WI38 (cell line): ENCODE data around the gene PTPN4.

ENCODE experiments used
- H3K4me3 ChIP-seq: 2 replicates; pipeline ENCODE4 v1.5.1; 2011; ENCODE audit warnings: low read depth, mild to moderate bottlenecking, control low read depth, low read length
- TF ChIP-seq, protein P1 (sequence below): IDR thresholded peaks from 2 replicates; pipeline ENCODE4 v1.5.1; 2012; ENCODE audit warnings: low read depth, mild to moderate bottlenecking, control low read depth, low read length

The PTPN4 gene

DNA sequence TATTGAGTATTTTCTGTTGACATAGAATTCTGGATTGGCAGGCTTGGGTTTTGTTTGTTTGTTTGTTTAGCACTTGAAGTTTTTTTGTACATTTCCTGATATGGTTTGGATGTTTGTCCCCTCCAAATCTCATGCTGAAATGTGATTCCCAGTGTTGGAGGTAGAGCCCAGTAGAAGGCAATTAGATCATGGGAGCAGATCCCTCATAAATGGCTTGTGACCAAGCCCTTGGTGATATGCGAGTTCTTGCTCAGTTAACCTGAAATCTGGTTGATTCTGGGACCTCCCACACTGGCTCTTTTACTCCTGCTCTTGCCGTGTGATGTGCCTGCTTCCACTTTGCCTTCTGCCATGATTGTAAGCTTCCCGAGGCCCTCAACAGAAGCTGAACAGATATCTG, 98.0 kb downstream of the PTPN4 start:
- TF ChIP-seq, protein P1, sequence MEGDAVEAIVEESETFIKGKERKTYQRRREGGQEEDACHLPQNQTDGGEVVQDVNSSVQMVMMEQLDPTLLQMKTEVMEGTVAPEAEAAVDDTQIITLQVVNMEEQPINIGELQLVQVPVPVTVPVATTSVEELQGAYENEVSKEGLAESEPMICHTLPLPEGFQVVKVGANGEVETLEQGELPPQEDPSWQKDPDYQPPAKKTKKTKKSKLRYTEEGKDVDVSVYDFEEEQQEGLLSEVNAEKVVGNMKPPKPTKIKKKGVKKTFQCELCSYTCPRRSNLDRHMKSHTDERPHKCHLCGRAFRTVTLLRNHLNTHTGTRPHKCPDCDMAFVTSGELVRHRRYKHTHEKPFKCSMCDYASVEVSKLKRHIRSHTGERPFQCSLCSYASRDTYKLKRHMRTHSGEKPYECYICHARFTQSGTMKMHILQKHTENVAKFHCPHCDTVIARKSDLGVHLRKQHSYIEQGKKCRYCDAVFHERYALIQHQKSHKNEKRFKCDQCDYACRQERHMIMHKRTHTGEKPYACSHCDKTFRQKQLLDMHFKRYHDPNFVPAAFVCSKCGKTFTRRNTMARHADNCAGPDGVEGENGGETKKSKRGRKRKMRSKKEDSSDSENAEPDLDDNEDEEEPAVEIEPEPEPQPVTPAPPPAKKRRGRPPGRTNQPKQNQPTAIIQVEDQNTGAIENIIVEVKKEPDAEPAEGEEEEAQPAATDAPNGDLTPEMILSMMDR: no peak
- H3K4me3 ChIP-seq: no peak overlapping the region

DNA sequence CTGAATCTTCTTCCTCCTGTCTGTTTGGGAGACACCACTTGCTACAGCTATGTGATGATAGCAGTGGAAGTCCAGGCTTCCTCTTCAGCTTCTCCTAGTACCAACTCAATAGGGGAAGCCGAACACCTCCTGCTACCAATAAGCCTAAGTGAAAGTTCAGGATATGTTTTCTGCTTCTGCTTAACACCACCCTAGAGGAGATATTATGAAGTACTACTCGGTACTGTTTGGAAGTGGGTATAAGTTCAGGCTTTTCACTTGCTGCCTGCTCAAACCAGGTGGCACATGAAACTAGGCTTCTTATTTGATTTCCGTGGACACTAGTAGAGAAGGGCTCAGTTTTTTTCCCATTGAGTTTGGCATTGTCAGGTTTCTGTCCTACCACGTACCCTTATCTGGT, 99.8 kb downstream of the PTPN4 start:
- TF ChIP-seq, protein P1: no peak
- no peak overlapping the region for H3K4me3 ChIP-seq

DNA sequence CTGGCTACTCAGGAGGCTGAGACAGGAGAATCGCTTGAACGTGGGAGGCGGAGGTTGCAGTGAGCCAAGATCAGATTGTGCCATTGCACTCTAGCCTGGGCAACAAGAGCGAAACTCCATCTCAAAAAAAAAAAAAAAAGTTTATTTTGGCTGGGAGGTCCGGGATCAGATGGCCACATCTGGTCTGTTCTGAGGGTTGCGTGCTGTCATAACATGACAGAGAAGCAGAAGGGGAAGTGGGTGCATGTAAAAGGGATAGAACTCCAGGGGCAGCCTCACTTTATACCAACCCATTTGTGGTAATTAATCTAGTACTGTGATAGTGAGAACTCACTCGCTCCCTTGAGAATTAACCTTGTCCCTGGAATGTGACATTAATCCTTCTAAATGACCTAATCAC, 101.2 kb downstream of the PTPN4 start:
- TF ChIP-seq, protein P1: no peak
- H3K4me3 ChIP-seq: no peak overlapping the region

DNA sequence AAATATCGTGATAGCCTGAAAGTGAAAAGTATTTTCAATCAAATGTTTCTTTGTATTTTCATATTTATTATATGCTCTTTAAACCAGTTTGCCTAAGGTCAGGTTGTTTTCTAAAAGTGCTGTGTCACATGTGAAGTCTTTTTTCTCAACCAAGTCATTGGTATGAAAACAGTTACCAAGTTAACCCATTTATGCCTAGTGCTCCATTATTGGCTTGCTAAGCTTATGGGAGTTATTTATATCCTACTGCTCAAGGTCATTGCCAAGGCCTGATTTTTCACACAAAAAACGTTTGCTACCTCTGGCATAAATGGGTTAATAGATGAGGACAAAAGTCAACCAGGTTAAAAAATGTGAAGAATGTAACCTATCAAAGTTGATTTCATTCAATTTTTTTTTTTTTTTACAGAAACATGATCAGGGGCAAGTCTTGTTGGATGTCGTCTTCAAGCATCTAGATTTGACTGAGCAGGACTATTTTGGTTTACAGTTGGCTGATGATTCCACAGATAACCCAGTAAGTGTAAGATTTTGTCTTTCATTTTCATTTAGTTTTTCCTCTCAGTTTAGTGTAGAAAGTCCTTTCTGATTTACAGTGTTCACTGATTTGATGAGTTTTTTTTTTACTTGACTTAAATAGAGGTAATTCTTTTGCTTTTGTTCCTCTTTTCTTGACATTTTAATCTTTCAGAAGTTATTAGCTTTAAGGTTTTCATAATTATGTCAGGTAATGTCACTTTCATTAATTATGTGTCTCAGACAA, 102.6 kb downstream of the PTPN4 start:
- TF ChIP-seq, protein P1: no peak
- no peak overlapping the region for H3K4me3 ChIP-seq

DNA sequence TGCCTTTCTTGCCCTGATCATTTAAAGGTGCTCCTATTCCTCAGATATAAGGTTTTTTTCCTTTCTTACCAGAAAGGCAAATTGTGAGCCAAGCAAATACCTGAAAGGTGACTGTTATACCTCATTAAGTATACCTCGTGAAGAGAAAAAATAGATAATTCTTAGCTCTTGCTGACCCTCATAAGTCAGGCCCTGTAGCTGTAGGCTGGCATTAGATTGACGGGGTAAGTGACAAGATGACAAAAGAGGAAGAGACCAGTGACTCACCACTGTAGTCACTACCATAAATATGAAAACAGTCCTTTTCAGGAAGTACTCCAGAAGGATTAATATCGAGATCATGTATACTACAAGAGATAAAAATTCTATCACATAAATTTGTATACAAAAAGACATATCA, 104.6 kb downstream of the PTPN4 start:
- H3K4me3 ChIP-seq: no peak overlapping the region
- TF ChIP-seq, protein P1: no peak

DNA sequence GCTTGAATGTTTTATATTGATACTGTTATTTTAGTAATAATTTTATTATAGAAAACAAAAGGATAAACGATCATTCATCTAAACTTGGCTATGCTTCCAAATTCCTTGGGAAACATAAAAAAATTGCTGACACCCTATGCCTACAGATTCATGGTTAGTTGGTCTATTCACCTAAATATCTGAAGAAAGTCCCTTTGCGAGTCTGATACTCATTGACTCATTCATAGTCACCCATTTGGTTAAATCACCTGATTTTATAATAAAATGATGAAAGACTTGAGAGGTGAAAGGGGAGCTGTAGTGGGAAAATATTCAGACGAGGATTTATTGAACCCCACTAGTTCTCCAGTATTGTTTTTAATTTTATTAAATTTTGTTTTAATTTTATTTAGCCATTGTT, 112.0 kb downstream of the PTPN4 start:
- TF ChIP-seq, protein P1: no peak
- H3K4me3 ChIP-seq: no peak overlapping the region

DNA sequence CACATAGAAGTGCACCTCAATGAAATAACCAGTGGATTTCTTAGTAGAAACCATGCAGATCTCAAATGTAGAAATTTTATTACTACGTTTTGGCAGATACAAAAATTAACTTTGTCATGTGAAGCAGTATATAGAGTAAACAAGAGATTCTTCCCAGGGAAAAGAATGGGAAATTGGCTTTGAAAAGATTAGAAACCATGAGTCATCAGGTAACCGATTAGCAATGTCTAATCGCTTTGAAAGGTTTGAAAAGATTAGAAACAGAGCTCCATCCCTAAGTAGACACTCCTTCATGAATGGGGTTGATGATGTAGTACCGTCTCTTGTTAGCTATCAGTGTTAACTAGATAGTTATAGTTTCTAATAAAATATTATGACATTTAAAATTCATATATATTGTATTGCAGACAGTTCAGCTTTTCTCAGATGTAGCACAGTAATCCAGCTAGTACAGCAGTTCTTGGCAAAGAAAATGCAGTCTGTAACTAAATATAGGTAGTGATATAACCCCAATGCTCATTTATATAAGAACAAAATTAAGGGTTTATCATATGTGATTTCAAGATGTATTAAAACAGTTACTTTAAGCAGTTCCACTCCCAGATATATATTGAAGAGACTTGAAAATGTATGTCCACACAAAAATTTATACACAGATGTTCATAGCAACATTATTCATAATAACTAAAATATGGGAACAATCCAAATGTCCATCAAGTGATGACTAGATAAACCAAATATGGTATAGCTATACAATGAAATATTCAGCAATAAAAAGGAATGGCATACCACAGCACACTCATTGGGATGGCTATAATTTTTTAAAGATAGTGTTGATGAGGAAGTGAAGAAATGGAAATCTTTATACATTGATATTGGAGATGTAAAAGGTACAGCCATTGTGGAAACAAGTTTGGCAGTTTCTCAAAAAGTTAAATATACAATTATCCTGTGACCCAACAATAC, 113.9 kb downstream of the PTPN4 start:
- TF ChIP-seq, protein P1: no peak
- no peak overlapping the region for H3K4me3 ChIP-seq
